ENCODE measurements around the gene MAPKAPK2.

GRCh38 chr1:206661161-206661820 lies 23.4 kb upstream of the MAPKAPK2 start:
- TF ChIP-seq, protein P1, sequence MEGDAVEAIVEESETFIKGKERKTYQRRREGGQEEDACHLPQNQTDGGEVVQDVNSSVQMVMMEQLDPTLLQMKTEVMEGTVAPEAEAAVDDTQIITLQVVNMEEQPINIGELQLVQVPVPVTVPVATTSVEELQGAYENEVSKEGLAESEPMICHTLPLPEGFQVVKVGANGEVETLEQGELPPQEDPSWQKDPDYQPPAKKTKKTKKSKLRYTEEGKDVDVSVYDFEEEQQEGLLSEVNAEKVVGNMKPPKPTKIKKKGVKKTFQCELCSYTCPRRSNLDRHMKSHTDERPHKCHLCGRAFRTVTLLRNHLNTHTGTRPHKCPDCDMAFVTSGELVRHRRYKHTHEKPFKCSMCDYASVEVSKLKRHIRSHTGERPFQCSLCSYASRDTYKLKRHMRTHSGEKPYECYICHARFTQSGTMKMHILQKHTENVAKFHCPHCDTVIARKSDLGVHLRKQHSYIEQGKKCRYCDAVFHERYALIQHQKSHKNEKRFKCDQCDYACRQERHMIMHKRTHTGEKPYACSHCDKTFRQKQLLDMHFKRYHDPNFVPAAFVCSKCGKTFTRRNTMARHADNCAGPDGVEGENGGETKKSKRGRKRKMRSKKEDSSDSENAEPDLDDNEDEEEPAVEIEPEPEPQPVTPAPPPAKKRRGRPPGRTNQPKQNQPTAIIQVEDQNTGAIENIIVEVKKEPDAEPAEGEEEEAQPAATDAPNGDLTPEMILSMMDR (IDR thresholded peaks at IDR 0.05) = no peak
- TF ChIP-seq POLR2AphosphoS5 (IDR thresholded peaks at IDR 0.05; ENCODE audit: low read depth, low read length) (no peak), TCF7L2 (IDR thresholded peaks at IDR 0.05; ENCODE audit: low read depth, low read length) (no peak)
